Suprapubic skin (tissue), 4 donors: Measurements from ENCODE around the gene CARD6. TPM values are rescaled to one million over a fixed set of nuclear protein-coding genes. Genes with fewer than 3 reads are reported as not detected.

Experiments
- DNase-seq, 2 donors: peaks; one replicate each; pipeline ENCODE4 v3.0.0-alpha.2; 2019; ENCODE audit warnings: low spot score in 2 of 2
- H3K27ac ChIP-seq: fragments of 200-600 bp; sonication (generic); one replicate; pipeline ENCODE4 v1.5.1; 2019
- H3K27me3 ChIP-seq: fragments of 200-600 bp; sonication (generic); one replicate; pipeline ENCODE4 v1.5.1; 2019
- H3K36me3 ChIP-seq: fragments of 200-600 bp; sonication (generic); one replicate; pipeline ENCODE4 v1.5.1; 2019
- H3K4me1 ChIP-seq: fragments of 200-600 bp; sonication (generic); one replicate; pipeline ENCODE4 v1.5.1; 2019
- H3K4me3 ChIP-seq: fragments of 200-600 bp; sonication (generic); one replicate; pipeline ENCODE4 v1.5.1; 2019; ENCODE audit warnings: mild to moderate bottlenecking
- H3K9me3 ChIP-seq: fragments of 200-600 bp; sonication (generic); one replicate; pipeline ENCODE4 v1.5.1; 2019
- CTCF ChIP-seq, 2 donors: fragments of 200-600 bp in 1 of 2; fragments of 450-650 bp in 1 of 2; sonication (generic) in 1 of 2; IDR thresholded peaks; one replicate each; pipeline ENCODE4 v1.5.1; 2016 to 2019; ENCODE audit warnings: antibody characterized with exemption in 2 of 2, mild to moderate bottlenecking in 1 of 2, moderate library complexity in 1 of 2
- EP300 ChIP-seq: sonication (generic); formaldehyde crosslinking; IDR thresholded peaks from one replicate; pipeline ENCODE4 v1.6.1; 2017; ENCODE audit warnings: antibody characterized with exemption
- POLR2A ChIP-seq, 2 donors: fragments of 450-650 bp; IDR thresholded peaks; one replicate each; pipeline ENCODE4 v1.6.1; 2017; ENCODE audit warnings: antibody characterized with exemption in 2 of 2, mild to moderate bottlenecking in 2 of 2, moderate library complexity in 2 of 2
- POLR2AphosphoS5 ChIP-seq, 3 donors: sonication (generic); formaldehyde crosslinking; IDR thresholded peaks; one replicate each; pipeline ENCODE4 v1.6.1; 2017; ENCODE audit warnings: antibody characterized with exemption in 3 of 3
- WGBS: methylation state at CpG from one replicate; pipeline ENCODE4 v1.1.5; 2018; 5-methylcytosine and 5-hydroxymethylcytosine counted together
- total RNA-seq, 4 donors: library from RNA; depleted of rRNA; stranded (reverse); fragments of >200 nt; gene quantifications; one replicate each; pipeline ENCODE4 v1.1.0, GENCODE V29; 2016

CARD6 gene
- total RNA-seq, 4 donors from 2014 or later = 3.9 to 8.7 (median 7.3) TPM

DNA sequence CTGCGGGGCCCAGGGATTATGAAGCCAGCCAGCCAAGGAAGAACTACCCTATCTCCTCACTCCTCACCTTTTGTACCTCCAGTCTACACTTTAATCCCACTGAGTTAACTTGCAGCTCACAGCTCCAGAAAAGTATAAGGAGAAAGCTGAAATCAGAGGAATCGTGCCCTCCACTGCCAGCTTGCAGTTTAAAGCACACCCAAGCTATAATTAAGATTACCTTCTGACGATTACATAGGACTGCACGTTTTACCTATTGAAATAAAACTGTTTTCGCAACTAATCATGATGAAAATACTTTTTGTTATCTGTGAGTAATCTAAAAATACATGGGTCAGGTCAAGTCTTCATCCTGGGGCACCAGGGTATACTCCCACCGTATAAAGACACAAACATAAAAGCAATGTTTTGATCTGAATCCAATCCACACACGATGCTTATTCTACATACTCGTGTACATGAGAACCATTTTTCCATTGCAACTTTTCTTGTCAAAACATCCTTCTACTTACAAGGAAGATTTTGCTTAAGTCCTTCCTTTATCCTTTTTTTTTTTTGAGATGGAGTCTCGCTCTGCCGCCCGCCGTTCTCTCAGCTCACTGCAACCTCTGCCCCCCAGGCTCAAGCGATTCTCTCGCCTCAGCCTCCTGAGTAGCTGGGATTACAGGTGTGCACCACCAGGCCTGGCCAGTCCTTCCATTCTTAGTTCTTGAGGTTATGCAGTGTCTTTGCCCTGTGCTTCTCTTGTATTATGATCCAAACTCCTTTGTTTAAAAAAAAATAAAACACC, 13.8 kb upstream of the CARD6 start:
- no peak overlapping the region for H3K27ac ChIP-seq
- H3K36me3 ChIP-seq = peaks cover 69% of the 10 kb centered on the region
- DNase-seq = no peak
- H3K27me3 ChIP-seq = no peaks in the 10 kb centered on the region
- H3K4me3 ChIP-seq = no peak overlapping the region
- TF ChIP-seq POLR2AphosphoS5 (IDR thresholded peaks at IDR 0.05) = no peak
- H3K9me3 ChIP-seq = no peaks in the 10 kb centered on the region
- WGBS = 86% methylated on average over 14 of the region's 14 CpGs
- H3K4me1 ChIP-seq = peaks cover 2% of the 10 kb centered on the region

DNA sequence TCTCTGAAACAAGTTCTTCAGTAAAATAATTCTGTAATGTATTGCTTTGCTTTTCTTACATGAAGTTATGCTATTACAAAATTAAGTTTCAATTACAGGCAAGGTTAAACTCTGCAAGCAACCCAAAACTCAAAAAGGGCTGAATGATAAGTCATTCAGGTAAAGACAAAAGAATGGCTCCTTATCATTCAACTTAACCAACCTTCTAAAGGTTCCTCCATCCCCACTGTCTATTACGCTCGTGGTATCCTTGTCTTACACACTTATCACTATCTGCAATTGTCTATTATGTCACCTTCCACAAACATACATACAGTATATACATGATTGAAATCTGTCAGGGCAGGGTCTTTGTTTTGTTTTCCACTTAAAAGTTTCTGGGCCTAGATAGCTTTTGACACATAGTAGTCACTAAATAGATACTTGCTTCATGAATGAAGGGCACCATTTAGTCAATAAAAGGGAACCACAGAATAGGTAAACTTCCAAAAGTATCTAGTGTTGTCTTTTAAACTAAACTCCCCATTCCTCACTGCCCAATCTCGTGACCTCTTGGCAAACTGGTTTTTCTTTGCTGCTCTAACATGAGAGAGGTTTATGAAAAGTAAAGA, 13.0 kb upstream of the CARD6 start:
- 95% methylated on average over 3 of the region's 3 CpGs for WGBS
- H3K36me3 ChIP-seq = peaks cover 76% of the 10 kb centered on the region

DNA sequence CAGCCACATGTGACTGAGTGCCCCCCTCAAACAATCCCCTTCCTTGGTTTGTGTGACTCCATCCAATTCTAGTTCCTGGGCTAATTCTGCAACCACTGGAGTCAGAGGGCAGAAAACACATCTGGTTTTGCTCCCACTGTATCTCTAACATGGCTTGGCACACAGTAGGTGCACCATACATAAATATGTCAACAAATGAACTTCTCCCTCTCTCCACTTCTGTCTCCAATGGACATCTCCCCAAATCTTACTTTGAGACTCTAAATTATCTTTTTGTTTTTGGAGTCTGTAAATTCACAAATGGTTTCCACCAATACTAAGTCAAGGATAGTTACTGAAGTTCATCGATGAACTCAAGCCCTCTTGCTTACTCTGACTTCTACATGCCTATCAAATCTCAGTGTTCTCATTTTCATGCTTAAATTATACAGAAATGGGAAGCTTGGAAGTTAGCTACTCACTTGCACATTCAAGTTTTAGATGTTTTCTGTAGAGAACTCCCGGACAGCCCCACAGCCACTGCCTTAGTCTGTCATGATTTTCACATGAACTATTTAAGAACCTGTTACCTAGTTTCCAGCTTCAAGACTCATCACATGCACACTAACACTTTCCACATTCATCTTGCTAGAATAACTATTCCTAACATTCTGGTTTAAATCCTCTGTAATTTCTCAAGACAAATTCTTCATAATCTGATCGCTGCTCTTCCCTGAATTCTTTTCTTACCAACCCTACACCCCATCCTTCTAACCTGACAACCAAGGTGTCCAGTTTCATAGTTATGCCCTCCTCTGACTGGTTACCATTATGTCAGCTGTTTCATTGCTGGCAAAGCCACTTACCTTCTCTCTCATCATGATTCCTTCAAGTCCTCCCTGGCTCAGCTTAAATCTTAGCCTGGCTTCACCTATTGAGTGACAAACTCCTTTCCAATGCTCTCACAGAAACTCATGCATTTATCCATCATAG, 12.2 kb upstream of the CARD6 start:
- no peak for DNase-seq
- Histone ChIP-seq H3K9me3 (no peaks in the 10 kb centered on the region), H3K4me3 (no peak overlapping the region), H3K27me3 (no peaks in the 10 kb centered on the region), H3K4me1 (peaks cover 18% of the 10 kb centered on the region), H3K27ac (no peak overlapping the region), H3K36me3 (peaks cover 84% of the 10 kb centered on the region)
- no peak for TF ChIP-seq POLR2A (IDR thresholded peaks at IDR 0.05)
- TF ChIP-seq EP300 = no peak
- no peak for TF ChIP-seq POLR2AphosphoS5 (IDR thresholded peaks at IDR 0.05)
- no peak for TF ChIP-seq CTCF (IDR thresholded peaks at IDR 0.05)
- WGBS = 91% methylated on average over 3 of the region's 3 CpGs

More for the DNA sequence above, 13.0 kb upstream of the CARD6 start:
- TF ChIP-seq EP300 = no peak
- TF ChIP-seq CTCF (IDR thresholded peaks at IDR 0.05) = no peak
- Histone ChIP-seq H3K27me3 (no peaks in the 10 kb centered on the region), H3K9me3 (no peaks in the 10 kb centered on the region), H3K27ac (no peak overlapping the region), H3K4me1 (peaks cover 9% of the 10 kb centered on the region), H3K4me3 (no peak overlapping the region)
- no peak for DNase-seq

DNA sequence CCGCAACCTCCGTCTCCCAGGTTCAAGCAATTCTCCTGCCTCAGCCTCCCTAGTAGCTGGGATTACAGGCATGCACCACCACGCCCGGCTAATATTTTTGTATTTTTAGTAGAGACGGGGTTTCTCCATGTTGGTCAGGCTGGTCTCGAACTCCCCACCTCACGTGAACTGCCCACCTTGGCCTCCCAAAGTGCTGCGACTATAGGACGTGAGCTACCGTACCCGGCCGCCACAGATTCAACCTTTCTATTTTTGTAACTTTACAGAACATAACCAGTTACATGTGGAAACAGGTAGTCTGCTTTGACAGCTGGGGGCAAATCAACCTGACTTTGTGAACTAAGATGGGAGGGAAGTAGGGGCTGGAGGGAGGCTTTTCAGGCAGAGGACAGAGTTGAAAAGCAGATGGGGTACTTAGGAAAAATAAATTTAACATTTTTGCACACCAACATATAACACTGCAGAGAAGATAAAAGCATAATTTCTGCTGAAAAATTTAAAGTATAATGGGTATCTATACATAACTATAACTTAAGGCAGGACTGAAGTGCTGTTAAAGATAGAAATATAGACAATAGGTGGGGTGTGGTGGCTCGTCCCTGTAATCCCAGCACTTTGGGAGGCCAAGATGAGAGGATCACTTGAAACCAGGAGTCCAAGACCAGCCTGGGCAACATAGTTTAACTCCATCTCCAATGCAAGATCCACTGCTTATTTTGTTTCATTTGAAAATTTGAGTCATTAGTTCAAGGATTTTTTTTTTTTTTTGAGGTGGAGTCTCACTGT, 11.2 kb upstream of the CARD6 start:
- no peak for DNase-seq
- 96% methylated on average over 13 of the region's 13 CpGs for WGBS
- peaks cover 22% of the 10 kb centered on the region for H3K4me1 ChIP-seq
- H3K27ac ChIP-seq = no peak overlapping the region
- H3K4me3 ChIP-seq = no peak overlapping the region
- no peak for TF ChIP-seq CTCF (IDR thresholded peaks at IDR 0.05)
- no peak for TF ChIP-seq EP300
- TF ChIP-seq POLR2AphosphoS5 (IDR thresholded peaks at IDR 0.05) = no peak
- no peak for TF ChIP-seq POLR2A (IDR thresholded peaks at IDR 0.05)
- peaks cover 84% of the 10 kb centered on the region for H3K36me3 ChIP-seq
- no peaks in the 10 kb centered on the region for H3K27me3 ChIP-seq
- H3K9me3 ChIP-seq = no peaks in the 10 kb centered on the region
